Caco-2 (cell line): ENCODE results near the gene CALML3. TPM values are rescaled to one million over a fixed set of nuclear protein-coding genes. Genes with fewer than 3 reads are reported as not detected.

Source experiments
- BruUV-seq: library from RNA; stranded (reverse); fragments of 400-500 nt; replicated peaks from 2 replicates; lab custom pipeline; 2021; lab: Mats Ljungman, UMichigan
- CTCF ChIA-PET: fragments of 300-600 bp; sonication (Branson Sonifier 250); formaldehyde crosslinking; loops from one replicate; lab custom pipeline; 2022; ENCODE audit warnings: antibody characterized with exemption; lab: Charles Lee
- POLR2A ChIA-PET: fragments of 300-600 bp; sonication (Branson Sonifier 250); formaldehyde crosslinking; loops from one replicate; lab custom pipeline; 2022; ENCODE audit warnings: antibody characterized with exemption; lab: Charles Lee
- DNase-seq, 2 experiments: peaks; one replicate each; pipeline versions ENCODE4 v3.0.0 to v3.0.0-alpha.2; 2020 to 2022
- H3K27me3 ChIP-seq: replicated peaks from 2 replicates; pipeline ENCODE4 v1.6.0; 2011; ENCODE audit warnings: low read length; ENCODE audit not compliant: control insufficient read depth, insufficient read depth
- H3K36me3 ChIP-seq: 2 replicates; pipeline ENCODE4 v1.5.1; 2011; ENCODE audit warnings: low read length; ENCODE audit not compliant: control insufficient read depth, insufficient read depth
- H3K4me1 ChIP-seq: fragments of 250-450 bp; sonication (Bioruptor Pico); 2 replicates; pipeline ENCODE4 v1.5.1; 2020; ENCODE audit warnings: mild to moderate bottlenecking
- H3K4me3 ChIP-seq: 2 replicates; pipeline ENCODE4 v1.5.1; 2011; ENCODE audit warnings: low read depth, mild to moderate bottlenecking, control low read depth, low read length
- H3K9me3 ChIP-seq: fragments of 250-450 bp; sonication (Bioruptor Pico); 2 replicates; pipeline ENCODE4 v1.5.1; 2020; ENCODE audit warnings: mild to moderate bottlenecking, moderate library complexity
- H3K27ac Mint-ChIP-seq: one replicate; pipeline ENCODE4 v1.8.0; 2022; ENCODE audit warnings: mixed read lengths; ENCODE audit not compliant: unreplicated experiment
- H3K27me3 Mint-ChIP-seq: one replicate; pipeline ENCODE4 v1.8.0; 2022; ENCODE audit warnings: mixed read lengths; ENCODE audit not compliant: insufficient read depth, unreplicated experiment
- H3K36me3 Mint-ChIP-seq: one replicate; pipeline ENCODE4 v1.8.0; 2022; ENCODE audit warnings: mild to moderate bottlenecking, mixed read lengths; ENCODE audit not compliant: insufficient read depth, unreplicated experiment
- H3K4me1 Mint-ChIP-seq: one replicate; pipeline ENCODE4 v1.8.0; 2022; ENCODE audit warnings: low read depth, mixed read lengths; ENCODE audit not compliant: unreplicated experiment
- H3K4me3 Mint-ChIP-seq: one replicate; pipeline ENCODE4 v1.8.0; 2022; ENCODE audit warnings: mild to moderate bottlenecking, moderate library complexity, mixed read lengths; ENCODE audit not compliant: unreplicated experiment
- H3K9me3 Mint-ChIP-seq: one replicate; pipeline ENCODE4 v1.8.0; 2022; ENCODE audit warnings: mixed read lengths; ENCODE audit not compliant: unreplicated experiment
- CTCF ChIP-seq, 2 experiments: fragments of 200-600 bp in 1 of 2; IDR thresholded peaks; 1 replicate in 1 of 2; 2 replicates in 1 of 2; pipeline versions ENCODE4 v1.5.1 to v1.8.0; 2011 to 2022; ENCODE audit warnings: antibody characterized with exemption in 1 of 2, control low read depth in 1 of 2, inconsistent platforms in 1 of 2, low read depth in 1 of 2, low read length in 1 of 2, mild to moderate bottlenecking in 1 of 2, moderate library complexity in 1 of 2; ENCODE audit not compliant: insufficient read depth in 1 of 2, severe bottlenecking in 1 of 2, unreplicated experiment in 1 of 2
- intact Hi-C: fragments of 100-400 bp; cut with micrococcal nuclease; formaldehyde crosslinking; loops from one replicate; pipeline ENCODE4 v1.10.0; 2022; ENCODE audit not compliant: unreplicated experiment
- total RNA-seq: library from RNA; stranded (reverse); gene quantifications from 2 replicates; pipeline ENCODE4 v1.2.3, GENCODE V29; 2022

Gene CALML3
- total RNA-seq, 1 experiment from 2014 or later, result 0.18 TPM

GRCh38 chr10:5560142-5560816 lies 35.5 kb downstream of the CALML3 start:
- H3K27me3 ChIP-seq, result no peaks in the 10 kb centered on the region
- no peak overlapping the region for H3K4me3 Mint-ChIP-seq

DNA sequence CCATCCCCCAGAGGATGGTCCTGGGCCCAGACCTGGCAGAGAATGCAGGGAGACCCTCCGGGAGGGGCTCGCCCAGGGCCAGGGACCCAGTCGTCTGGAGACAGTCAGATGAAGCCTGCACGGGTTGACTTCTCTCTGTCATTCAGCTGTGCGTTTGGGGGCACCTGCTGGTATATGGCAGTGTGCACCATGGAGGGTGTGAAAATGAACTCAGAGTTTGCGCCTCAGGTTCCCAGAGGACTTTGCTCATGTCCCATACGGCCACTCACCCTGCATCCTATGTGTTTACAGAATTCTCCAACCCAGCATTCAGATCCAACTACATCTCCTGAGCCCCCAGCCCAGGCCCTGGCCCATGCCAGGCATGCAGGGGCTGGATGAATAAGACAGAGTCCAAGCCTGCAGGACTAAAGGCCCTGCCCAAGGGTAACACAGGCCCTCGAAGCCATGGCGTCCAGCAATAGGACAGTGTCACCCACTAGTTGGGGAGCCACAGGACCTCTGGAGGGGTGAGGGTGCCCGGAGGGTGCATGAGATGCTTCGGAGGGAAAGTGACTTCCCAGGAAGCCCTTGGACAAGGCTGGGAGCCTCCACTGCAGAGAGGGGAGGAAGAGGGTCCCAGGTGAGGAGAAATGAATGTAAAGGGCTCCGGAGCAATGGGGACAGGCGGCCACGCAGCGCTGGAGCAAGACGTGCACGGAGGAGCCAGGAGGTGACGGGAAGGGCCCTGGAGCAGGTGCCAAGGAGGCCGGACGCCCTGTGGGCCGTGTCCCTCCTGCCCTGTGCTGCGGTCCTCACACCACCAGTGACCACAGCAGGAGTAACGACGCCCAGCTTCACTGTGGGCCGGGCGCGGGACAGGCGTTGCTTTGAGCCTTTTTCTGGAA lies 36.3 kb downstream of the CALML3 start:
- no peaks in the 10 kb centered on the region for H3K36me3 ChIP-seq
- intact Hi-C loops, result no loop called here
- H3K27ac Mint-ChIP-seq, result no peak overlapping the region
- no peaks in the 10 kb centered on the region for H3K9me3 Mint-ChIP-seq
- no peaks in the 10 kb centered on the region for H3K9me3 ChIP-seq
- no peaks in the 10 kb centered on the region for H3K36me3 Mint-ChIP-seq
- no peaks in the 10 kb centered on the region for H3K27me3 Mint-ChIP-seq
- no peak overlapping the region for H3K4me3 ChIP-seq
- no TSS peak for BruUV-seq
- no peak overlapping the region for H3K4me3 Mint-ChIP-seq
- CTCF ChIA-PET, result no interaction called here
- H3K4me1 Mint-ChIP-seq, result peaks cover 19% of the 10 kb centered on the region
- POLR2A ChIA-PET, result no interaction called here
- no peak for TF ChIP-seq CTCF (IDR thresholded peaks at IDR 0.05; ENCODE audit: insufficient read depth in 1 of 2, low read depth in 1 of 2, low read length in 1 of 2, severe bottlenecking in 1 of 2, unreplicated experiment in 1 of 2)
- peaks cover 26% of the 10 kb centered on the region for H3K4me1 ChIP-seq
- DNase-seq, result peak in 1 of 2 experiments; percentile 38
- H3K27me3 ChIP-seq, result no peaks in the 10 kb centered on the region

More at GRCh38 chr10:5560142-5560816, 35.5 kb downstream of the CALML3 start:
- POLR2A ChIA-PET, result no interaction called here
- BruUV-seq, result no TSS peak
- no peak overlapping the region for H3K4me3 ChIP-seq
- Mint-ChIP-seq H3K9me3 (no peaks in the 10 kb centered on the region), H3K27me3 (no peaks in the 10 kb centered on the region), H3K36me3 (no peaks in the 10 kb centered on the region), H3K27ac (no peak overlapping the region), H3K4me1 (peaks cover 19% of the 10 kb centered on the region)
- H3K4me1 ChIP-seq, result peaks cover 26% of the 10 kb centered on the region
- no peaks in the 10 kb centered on the region for H3K9me3 ChIP-seq
- no peak for TF ChIP-seq CTCF (IDR thresholded peaks at IDR 0.05; ENCODE audit: insufficient read depth in 1 of 2, low read depth in 1 of 2, low read length in 1 of 2, severe bottlenecking in 1 of 2, unreplicated experiment in 1 of 2)
- DNase-seq, result peak in 1 of 2 experiments; percentile 13
- intact Hi-C loops, result no loop called here
- CTCF ChIA-PET, result no interaction called here
- H3K36me3 ChIP-seq, result no peaks in the 10 kb centered on the region

- POLR2A ChIA-PET, result no interaction called here
- no peak overlapping the region for H3K27ac Mint-ChIP-seq
- H3K27me3 ChIP-seq, result no peaks in the 10 kb centered on the region
Measured at GRCh38 chr10:5561704-5562645, 37.2 kb downstream of the CALML3 start.

More at GRCh38 chr10:5561704-5562645, 37.2 kb downstream of the CALML3 start:
- peak in 1 of 2 experiments; percentile 27 for DNase-seq
- Mint-ChIP-seq H3K4me1 (peaks cover 25% of the 10 kb centered on the region), H3K36me3 (no peaks in the 10 kb centered on the region), H3K4me3 (no peak overlapping the region), H3K27me3 (no peaks in the 10 kb centered on the region), H3K9me3 (no peaks in the 10 kb centered on the region)
- Histone ChIP-seq H3K4me1 (peaks cover 21% of the 10 kb centered on the region), H3K4me3 (no peak overlapping the region), H3K9me3 (no peaks in the 10 kb centered on the region), H3K36me3 (no peaks in the 10 kb centered on the region)
- no peak for TF ChIP-seq CTCF (IDR thresholded peaks at IDR 0.05; ENCODE audit: insufficient read depth in 1 of 2, low read depth in 1 of 2, low read length in 1 of 2, severe bottlenecking in 1 of 2, unreplicated experiment in 1 of 2)
- intact Hi-C loops, result no loop called here
- BruUV-seq, result no TSS peak
- CTCF ChIA-PET, result no interaction called here
